ENCODE results near the gene RRP1. TPM values are rescaled to one million over a fixed set of nuclear protein-coding genes. Genes with fewer than 3 reads are reported as not detected.
A peak's percentile ranks its signal among the peaks of the same experiment; 100 is the strongest.

The RRP1 gene
- total and polyA plus RNA-seq, 9 of the 15 experiments (the other 6 are each of a cell fraction or from before 2014, with no cell fraction given): 0.89 to 105 (median 51.6) TPM

- no peak for TF ChIP-seq PHF21A (IDR thresholded peaks at IDR 0.05; ENCODE audit: borderline replicate concordance, low read depth)
- TF ChIP-seq SMARCA5 (IDR thresholded peaks at IDR 0.05): peak; percentile 64; the same call in 1 of the 2 replicates
- TF ChIP-seq TCF3 (CRISPR knock-in tag; IDR thresholded peaks at IDR 0.05): no peak
- TF ChIP-seq JUN (IDR thresholded peaks at IDR 0.05; ENCODE audit: borderline replicate concordance, low read depth, low read length): peak; percentile 39; the same call in 1 of the 2 replicates
- TF ChIP-seq JUN (CRISPR knock-in tag; IDR thresholded peaks at IDR 0.05; ENCODE audit: borderline replicate concordance): no peak
- TF ChIP-seq ZBTB33 (CRISPR knock-in tag; IDR thresholded peaks at IDR 0.05): 0 out of 2 replicates have a peak, but pooled peaks have one; percentile 31
- no peak for TF ChIP-seq ZNF184 (CRISPR knock-in tag; IDR thresholded peaks at IDR 0.05)
- peak; percentile 44; the same call in 1 of the 2 replicates for TF ChIP-seq NKRF (IDR thresholded peaks at IDR 0.05; ENCODE audit: borderline replicate concordance)
- TF ChIP-seq EHMT2 (IDR thresholded peaks at IDR 0.05): no peak
- TF ChIP-seq SMAD1 (IDR thresholded peaks at IDR 0.05; ENCODE audit: low read depth, low read length, partially characterized antibody): no peak
- no peak for TF ChIP-seq CBX1 (IDR thresholded peaks at IDR 0.05; ENCODE audit: low read depth)
- TF ChIP-seq ZNF133 (CRISPR knock-in tag; IDR thresholded peaks at IDR 0.05): no peak
- no peak for TF ChIP-seq ZNF217 (CRISPR knock-in tag; IDR thresholded peaks at IDR 0.05)
- TF ChIP-seq FOSL1 (tag; conservative IDR thresholded peaks at IDR 0.05): peak; percentile 78
- TF ChIP-seq ETV6 (IDR thresholded peaks at IDR 0.05; ENCODE audit: borderline replicate concordance in 1 of 2, low read depth in 2 of 2, low read length in 1 of 2): no peak
- TF ChIP-seq ETV6 (CRISPR knock-in tag; IDR thresholded peaks at IDR 0.05; ENCODE audit: borderline replicate concordance): no peak
- TF ChIP-seq PKNOX1 (IDR thresholded peaks at IDR 0.05): peak; percentile 46; the same call in 1 of the 2 replicates
- peak; percentile 25; the same call in 1 of the 2 replicates for TF ChIP-seq CC2D1A (IDR thresholded peaks at IDR 0.05)
- TF ChIP-seq FOXK2 (conservative IDR thresholded peaks at IDR 0.05 in 1 of 2, IDR thresholded peaks at IDR 0.05 in 1 of 2; ENCODE audit: low read depth in 2 of 2): 0 out of 4 replicates have a peak, but pooled peaks of 1 of the 2 experiments have one; percentile 28
- TF ChIP-seq ARID1B (IDR thresholded peaks at IDR 0.05): peak; percentile 47; the same call in 1 of the 2 replicates
- TF ChIP-seq ZNF445 (CRISPR knock-in tag; IDR thresholded peaks at IDR 0.05; ENCODE audit: low read depth): no peak
- TF ChIP-seq ZBTB9 (CRISPR knock-in tag; IDR thresholded peaks at IDR 0.05): no peak
Observed at GRCh38 chr21:43827015-43827611, 37.7 kb downstream of the RRP1 start (continued).

Data from K562 (cell line).